HCT116 (cell line): ENCODE results near the gene ICAM4. TPM values are rescaled to one million over a fixed set of nuclear protein-coding genes. Genes with fewer than 3 reads are reported as not detected.
A peak's percentile ranks its signal among the peaks of the same experiment; 100 is the strongest.

Experiments used
- ATAC-seq: fragments of 200-7000 bp; cut with Tn5 transposase; 2 replicates; pipeline ENCODE4 v1.9.1; 2020; ENCODE audit warnings: mild to moderate bottlenecking, moderate library complexity
- BruUV-seq: library from RNA; stranded (reverse); fragments of 400-500 nt; replicated peaks from 2 replicates; lab custom pipeline; 2021; lab: Mats Ljungman, UMichigan
- CTCF ChIA-PET: fragments of 300-600 bp; sonication (Branson Sonifier 250); formaldehyde crosslinking; loops from one replicate; lab custom pipeline; 2021; ENCODE audit warnings: antibody characterized with exemption; lab: Charles Lee
- POLR2A ChIA-PET: fragments of 300-600, 350-600 bp; sonication (Branson Sonifier 250); formaldehyde crosslinking; loops from one replicate; lab custom pipeline; 2021; ENCODE audit warnings: antibody characterized with exemption; lab: Charles Lee
- RAD21 ChIA-PET, 2 experiments: fragments of 300-600 bp; sonication (Branson Sonifier 250); formaldehyde crosslinking; loops; one replicate each; lab custom pipeline; 2023; ENCODE audit warnings: low total read pairs in 2 of 2; ENCODE audit not compliant: uncharacterized antibody in 2 of 2, unreplicated experiment in 2 of 2, low non-redundant PET in 1 of 2; lab: Charles Lee
- DNase-seq: peaks from one replicate; pipeline ENCODE4 v3.0.0-alpha.2; 2010; ENCODE audit warnings: low read depth, low spot score
- H2AFZ ChIP-seq: fragments of 200-600 bp; shearing (Covaris generic), sonication (generic); 2 replicates; pipeline ENCODE4 v1.6.1; 2017; ENCODE audit warnings: low read depth, mixed run types, mixed read lengths, antibody characterized with exemption, low read length; ENCODE audit not compliant: poor library complexity, severe bottlenecking
- H3K27ac ChIP-seq: 2 replicates; pipeline ENCODE4 v1.5.1; 2012; ENCODE audit warnings: low read depth, low read length
- H3K27me3 ChIP-seq: fragments of 200-600 bp; sonication (generic); 2 replicates; pipeline ENCODE4 v1.6.1; 2016; ENCODE audit warnings: mixed run types, low read length, mixed read lengths; ENCODE audit not compliant: insufficient read depth
- H3K36me3 ChIP-seq, 2 experiments: fragments of 200-500 bp in 1 of 2; fragments of 200-600 bp in 1 of 2; sonication (Bioruptor generic) in 1 of 2; sonication (generic) in 1 of 2; 2 replicates each; pipeline versions ENCODE4 v1.5.1 to v1.6.1; 2014 to 2016; ENCODE audit warnings: low read length in 2 of 2, inconsistent platforms in 1 of 2, mixed read lengths in 1 of 2, mixed run types in 1 of 2; ENCODE audit not compliant: insufficient read depth in 2 of 2, control insufficient read depth in 1 of 2
- H3K4me1 ChIP-seq, 2 experiments: fragments of 200-600 bp in 1 of 2; sonication (generic) in 1 of 2; 2 replicates each; pipeline versions ENCODE4 v1.5.1 to v1.6.1; 2012 to 2017; ENCODE audit warnings: low read length in 2 of 2, inconsistent platforms in 1 of 2, mild to moderate bottlenecking in 1 of 2, mixed read lengths in 1 of 2, mixed run types in 1 of 2, moderate library complexity in 1 of 2; ENCODE audit not compliant: insufficient read depth in 2 of 2, control insufficient read depth in 1 of 2
- H3K4me2 ChIP-seq: fragments of 200-600 bp; sonication (generic); 2 replicates; pipeline ENCODE4 v1.6.1; 2017; ENCODE audit warnings: mixed run types, low read length, mixed read lengths
- H3K4me3 ChIP-seq, 2 experiments: fragments of 200-600 bp in 1 of 2; sonication (generic) in 1 of 2; replicated peaks in 1 of 2; 2 replicates each; pipeline ENCODE4 v1.5.1; 2011 to 2016; ENCODE audit warnings: low read length in 2 of 2, control low read depth in 1 of 2, low read depth in 1 of 2, mild to moderate bottlenecking in 1 of 2, mixed read lengths in 1 of 2, mixed run types in 1 of 2
- H3K79me2 ChIP-seq: fragments of 200-600 bp; sonication (generic); 2 replicates; pipeline ENCODE4 v1.6.1; 2017; ENCODE audit warnings: mild to moderate bottlenecking, mixed run types, low read length, moderate library complexity, mixed read lengths; ENCODE audit not compliant: insufficient read depth
- H3K9ac ChIP-seq: fragments of 200-600 bp; sonication (generic); 2 replicates; pipeline ENCODE4 v1.6.1; 2016; ENCODE audit warnings: low read length, mixed read lengths
- H3K9me2 ChIP-seq: fragments of 200-600 bp; sonication (generic), shearing (Covaris generic); 2 replicates; pipeline ENCODE4 v1.6.1; 2017; ENCODE audit warnings: mixed run types, mild to moderate bottlenecking, moderate library complexity; ENCODE audit not compliant: insufficient read depth
- H3K9me3 ChIP-seq, 2 experiments: fragments of 200-500 bp in 1 of 2; fragments of 200-600 bp in 1 of 2; sonication (Bioruptor generic) in 1 of 2; sonication (generic) in 1 of 2; 2 replicates each; pipeline ENCODE4 v1.6.1; 2014 to 2017; ENCODE audit warnings: low read length in 2 of 2, mixed read lengths in 2 of 2, inconsistent platforms in 1 of 2, low read depth in 1 of 2, mild to moderate bottlenecking in 1 of 2, mixed run types in 1 of 2, moderate library complexity in 1 of 2; ENCODE audit not compliant: control insufficient read depth in 1 of 2, insufficient read depth in 1 of 2
- H4K20me1 ChIP-seq: fragments of 200-600 bp; sonication (generic), shearing (Covaris generic); 2 replicates; pipeline ENCODE4 v1.6.1; 2017; ENCODE audit warnings: mixed run types, mild to moderate bottlenecking, moderate library complexity; ENCODE audit not compliant: insufficient read depth
- CBX3 ChIP-seq: IDR thresholded peaks from 2 replicates; pipeline ENCODE4 v1.6.1; 2012; ENCODE audit warnings: low read depth
- EGR1 ChIP-seq: IDR thresholded peaks from 2 replicates; pipeline ENCODE4 v1.6.1; 2012; ENCODE audit warnings: low read depth
- EZH2 ChIP-seq: fragments of 200-600 bp; sonication (generic); IDR thresholded peaks from 2 replicates; pipeline ENCODE4 v1.6.1; 2017; ENCODE audit warnings: antibody characterized with exemption, mixed run types
- EZH2phosphoT487 ChIP-seq: fragments of 200-600 bp; IDR thresholded peaks from 2 replicates; pipeline ENCODE4 v1.6.1; 2018; ENCODE audit warnings: antibody characterized with exemption, borderline replicate concordance
- FOSL1 ChIP-seq: IDR thresholded peaks from 2 replicates; pipeline ENCODE4 v1.6.1; 2012; ENCODE audit warnings: low read depth
- SIN3A ChIP-seq: IDR thresholded peaks from 2 replicates; pipeline ENCODE4 v1.6.1; 2012; ENCODE audit warnings: low read depth
- TCF7L2 ChIP-seq: IDR thresholded peaks from 2 replicates; pipeline ENCODE4 v1.7.0; 2011; ENCODE audit warnings: borderline replicate concordance, inconsistent platforms; ENCODE audit not compliant: insufficient read depth, insufficient read length; ENCODE audit errors: extremely low read depth
- YY1 ChIP-seq: IDR thresholded peaks from 2 replicates; pipeline ENCODE4 v1.6.1; 2011; ENCODE audit warnings: low read length, low read depth, moderate library complexity, mild to moderate bottlenecking; ENCODE audit not compliant: insufficient replicate concordance; ENCODE audit errors: extremely low read depth
- ZFX ChIP-seq: fragments of 450-650 bp; IDR thresholded peaks from 2 replicates; pipeline ENCODE4 v1.6.1; 2017
- ZNF274 ChIP-seq: fragments of 200-500 bp; sonication (Bioruptor generic); IDR thresholded peaks from 2 replicates; pipeline ENCODE4 v1.6.1; 2014; ENCODE audit warnings: mild to moderate bottlenecking, low read depth, low read length, inconsistent platforms
- intact Hi-C: fragments of 100-400 bp; cut with micrococcal nuclease; formaldehyde crosslinking; loops from 2 replicates; pipeline ENCODE4 v1.10.0; 2022
- total RNA-seq: library from RNA; stranded (reverse); gene quantifications from one replicate; pipeline ENCODE4 v1.2.1, GENCODE V29; 2021; ENCODE audit not compliant: unreplicated experiment
- TF ChIP-seq, protein P1 (sequence below), 3 experiments: fragments of 200-600 bp in 1 of 3; sonication (generic) in 1 of 3; IDR thresholded peaks in 2 of 3; conservative IDR thresholded peaks in 1 of 3; 2 replicates each; pipeline ENCODE4 v1.5.1; 2012 to 2017; ENCODE audit warnings: low read depth in 2 of 3, low read length in 2 of 3, antibody characterized with exemption in 1 of 3, borderline replicate concordance in 1 of 3, control low read depth in 1 of 3, mild to moderate bottlenecking in 1 of 3, mixed read lengths in 1 of 3, mixed run types in 1 of 3, moderate library complexity in 1 of 3; ENCODE audit not compliant: insufficient read depth in 1 of 3
- TF ChIP-seq, protein P2 (sequence below): IDR thresholded peaks from 2 replicates; pipeline ENCODE4 v1.6.1; 2012

Gene ICAM4
- total RNA-seq, 1 experiment from 2014 or later, result not detected

DNA sequence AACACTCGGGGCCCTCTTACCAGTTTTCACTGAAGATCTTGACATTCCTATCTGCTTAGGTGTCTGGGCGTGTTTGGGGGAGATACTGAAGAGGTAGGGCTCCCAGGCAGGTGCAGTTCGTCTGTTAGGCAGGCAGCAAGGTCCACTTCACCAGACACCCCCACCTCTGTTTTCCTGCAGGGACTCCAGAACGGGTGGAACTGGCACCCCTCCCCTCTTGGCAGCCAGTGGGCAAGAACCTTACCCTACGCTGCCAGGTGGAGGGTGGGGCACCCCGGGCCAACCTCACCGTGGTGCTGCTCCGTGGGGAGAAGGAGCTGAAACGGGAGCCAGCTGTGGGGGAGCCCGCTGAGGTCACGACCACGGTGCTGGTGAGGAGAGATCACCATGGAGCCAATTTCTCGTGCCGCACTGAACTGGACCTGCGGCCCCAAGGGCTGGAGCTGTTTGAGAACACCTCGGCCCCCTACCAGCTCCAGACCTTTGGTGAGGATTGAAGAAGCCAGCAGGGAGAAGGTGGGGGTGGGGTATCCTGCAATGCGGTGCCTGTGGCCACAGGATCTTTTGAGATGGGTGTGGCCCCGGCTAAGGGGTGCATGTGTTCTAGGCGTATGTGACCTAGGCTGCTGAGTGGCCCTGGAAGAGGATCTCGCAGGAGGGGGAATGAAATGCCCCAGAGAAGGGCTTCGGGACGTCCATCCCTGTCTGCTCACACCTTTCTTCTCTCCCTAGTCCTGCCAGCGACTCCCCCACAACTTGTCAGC is 3.3 kb upstream of the ICAM4 start:
- no peak for TF ChIP-seq EZH2phosphoT487
- TF ChIP-seq YY1, result no peak
- no peak for TF ChIP-seq EZH2
- TF ChIP-seq FOSL1, result no peak
- TF ChIP-seq CBX3, result no peak
- TF ChIP-seq EGR1, result no peak
- ATAC-seq, result peak; percentile 60

DNA sequence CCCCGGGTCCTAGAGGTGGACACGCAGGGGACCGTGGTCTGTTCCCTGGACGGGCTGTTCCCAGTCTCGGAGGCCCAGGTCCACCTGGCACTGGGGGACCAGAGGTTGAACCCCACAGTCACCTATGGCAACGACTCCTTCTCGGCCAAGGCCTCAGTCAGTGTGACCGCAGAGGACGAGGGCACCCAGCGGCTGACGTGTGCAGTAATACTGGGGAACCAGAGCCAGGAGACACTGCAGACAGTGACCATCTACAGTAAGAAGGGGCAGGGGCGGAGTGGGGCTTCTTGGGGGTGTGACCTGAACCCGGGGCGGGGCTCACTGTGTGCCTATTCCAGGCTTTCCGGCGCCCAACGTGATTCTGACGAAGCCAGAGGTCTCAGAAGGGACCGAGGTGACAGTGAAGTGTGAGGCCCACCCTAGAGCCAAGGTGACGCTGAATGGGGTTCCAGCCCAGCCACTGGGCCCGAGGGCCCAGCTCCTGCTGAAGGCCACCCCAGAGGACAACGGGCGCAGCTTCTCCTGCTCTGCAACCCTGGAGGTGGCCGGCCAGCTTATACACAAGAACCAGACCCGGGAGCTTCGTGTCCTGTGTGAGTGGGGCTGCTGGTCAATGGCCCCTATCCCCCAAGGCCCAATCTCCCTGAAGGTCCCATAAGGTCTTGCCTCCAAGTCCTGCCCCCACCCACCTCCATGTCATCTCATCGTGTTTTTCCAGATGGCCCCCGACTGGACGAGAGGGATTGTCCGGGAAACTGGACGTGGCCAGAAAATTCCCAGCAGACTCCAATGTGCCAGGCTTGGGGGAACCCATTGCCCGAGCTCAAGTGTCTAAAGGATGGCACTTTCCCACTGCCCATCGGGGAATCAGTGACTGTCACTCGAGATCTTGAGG is 2.4 kb upstream of the ICAM4 start:
- RAD21 ChIA-PET, result no interaction called here
- BruUV-seq, result no TSS peak

More for the DNA sequence above, 3.3 kb upstream of the ICAM4 start:
- no peaks in the 10 kb centered on the region for H4K20me1 ChIP-seq
- no peaks in the 10 kb centered on the region for H3K27me3 ChIP-seq
- no peak for DNase-seq
- intact Hi-C loops, result no loop called here
- H3K9me2 ChIP-seq, result no peaks in the 10 kb centered on the region
- no TSS peak for BruUV-seq
- H3K36me3 ChIP-seq, result no peaks in the 10 kb centered on the region; a peak in 2 of 4 replicates
- peak overlapping the region; percentile 44 for H3K27ac ChIP-seq
- H3K4me2 ChIP-seq, result peak overlapping the region; percentile 59
- peak overlapping the region in 1 of 2 experiments; percentile 3; a peak in 1 of 4 replicates for H3K4me3 ChIP-seq
- H3K9me3 ChIP-seq, result no peaks in the 10 kb centered on the region
- no peak overlapping the region for H3K9ac ChIP-seq
- no peaks in the 10 kb centered on the region for H3K79me2 ChIP-seq
- ChIA-PET POLR2A (interaction anchor here (1.5 kb wide), 1 partner anchor 14 kb away, joined by 3 read pairs; no protein-coding TSS in a partner anchor), CTCF (no interaction called here), RAD21 (no interaction called here)
- H2AFZ ChIP-seq, result no peak overlapping the region
- peaks cover 13 to 33% of the 10 kb centered on the region in 2 experiments for H3K4me1 ChIP-seq

More for the DNA sequence above, 2.4 kb upstream of the ICAM4 start:
- Histone ChIP-seq H4K20me1 (no peaks in the 10 kb centered on the region), H3K36me3 (no peaks in the 10 kb centered on the region; a peak in 2 of 4 replicates), H3K79me2 (no peaks in the 10 kb centered on the region), H3K27ac (peak overlapping the region; percentile 44; the same call in 1 of the 2 replicates), H3K27me3 (no peaks in the 10 kb centered on the region), H3K9me2 (no peaks in the 10 kb centered on the region), H3K4me1 (peaks cover 13 to 41% of the 10 kb centered on the region in 2 experiments), H2AFZ (no peak overlapping the region), H3K4me2 (no peak overlapping the region), H3K4me3 (no peak overlapping the region), H3K9ac (no peak overlapping the region), H3K9me3 (no peaks in the 10 kb centered on the region)
- POLR2A ChIA-PET, result interaction anchor here (1.5 kb wide), 1 partner anchor 15 kb away, joined by 3 read pairs; no protein-coding TSS in a partner anchor
- DNase-seq (no peak), ATAC-seq (no peak)
- intact Hi-C loops, result no loop called here
- CTCF ChIA-PET, result interaction anchor here (1.9 kb wide), 1 partner anchor 25 kb away, joined by 7 read pairs; no protein-coding TSS in a partner anchor
- TF ChIP-seq SIN3A (no peak), EZH2 (no peak), CBX3 (no peak), TCF7L2 (no peak), ZNF274 (no peak), ZFX (no peak), EGR1 (no peak)
- TF ChIP-seq, protein P1, sequence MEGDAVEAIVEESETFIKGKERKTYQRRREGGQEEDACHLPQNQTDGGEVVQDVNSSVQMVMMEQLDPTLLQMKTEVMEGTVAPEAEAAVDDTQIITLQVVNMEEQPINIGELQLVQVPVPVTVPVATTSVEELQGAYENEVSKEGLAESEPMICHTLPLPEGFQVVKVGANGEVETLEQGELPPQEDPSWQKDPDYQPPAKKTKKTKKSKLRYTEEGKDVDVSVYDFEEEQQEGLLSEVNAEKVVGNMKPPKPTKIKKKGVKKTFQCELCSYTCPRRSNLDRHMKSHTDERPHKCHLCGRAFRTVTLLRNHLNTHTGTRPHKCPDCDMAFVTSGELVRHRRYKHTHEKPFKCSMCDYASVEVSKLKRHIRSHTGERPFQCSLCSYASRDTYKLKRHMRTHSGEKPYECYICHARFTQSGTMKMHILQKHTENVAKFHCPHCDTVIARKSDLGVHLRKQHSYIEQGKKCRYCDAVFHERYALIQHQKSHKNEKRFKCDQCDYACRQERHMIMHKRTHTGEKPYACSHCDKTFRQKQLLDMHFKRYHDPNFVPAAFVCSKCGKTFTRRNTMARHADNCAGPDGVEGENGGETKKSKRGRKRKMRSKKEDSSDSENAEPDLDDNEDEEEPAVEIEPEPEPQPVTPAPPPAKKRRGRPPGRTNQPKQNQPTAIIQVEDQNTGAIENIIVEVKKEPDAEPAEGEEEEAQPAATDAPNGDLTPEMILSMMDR (IDR thresholded peaks at IDR 0.05 in 2 of 3, conservative IDR thresholded peaks at IDR 0.05 in 1 of 3; ENCODE audit: borderline replicate concordance in 1 of 3, insufficient read depth in 1 of 3, low read depth in 2 of 3, low read length in 2 of 3), result no peak
- TF ChIP-seq, protein P2, sequence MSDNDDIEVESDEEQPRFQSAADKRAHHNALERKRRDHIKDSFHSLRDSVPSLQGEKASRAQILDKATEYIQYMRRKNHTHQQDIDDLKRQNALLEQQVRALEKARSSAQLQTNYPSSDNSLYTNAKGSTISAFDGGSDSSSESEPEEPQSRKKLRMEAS, result no peak
